DMS 273 (cell line): Measurements from ENCODE around the gene AP4S1.
"Not testable (repeated sequence)": the region's sequence is repeated elsewhere in the genome, so short reads cannot be mapped to it uniquely, and the experiment has no call there.

Experiments
- DNase-seq: peaks from one replicate; lab custom pipeline; 2025; ENCODE audit not compliant: unreplicated experiment; lab: John Stamatoyannopoulos, UW

The AP4S1 gene

GRCh38 chr14:31004007-31004406 is 21.4 kb upstream of the AP4S1 start:
- not testable (repeated sequence) for DNase-seq

DNA sequence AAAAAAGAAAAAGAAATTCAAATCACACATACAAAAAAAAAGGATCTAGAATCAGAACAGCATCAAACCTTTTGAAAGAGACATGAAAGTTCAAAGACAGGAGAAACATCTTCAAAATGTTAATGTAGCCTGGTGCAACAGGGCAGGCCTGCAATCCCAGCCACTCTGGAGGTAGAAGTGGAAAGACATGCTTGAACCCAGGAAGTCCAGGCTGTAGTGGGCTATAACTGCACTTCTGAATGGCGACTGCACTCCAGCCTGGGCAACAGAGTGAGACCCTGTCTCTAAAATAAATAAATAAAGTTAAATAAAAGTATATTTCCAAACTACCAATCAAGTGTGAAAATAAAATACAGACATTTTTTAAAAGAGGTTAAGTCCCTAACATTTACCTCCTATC is 18.7 kb upstream of the AP4S1 start:
- DNase-seq: no peak

DNA sequence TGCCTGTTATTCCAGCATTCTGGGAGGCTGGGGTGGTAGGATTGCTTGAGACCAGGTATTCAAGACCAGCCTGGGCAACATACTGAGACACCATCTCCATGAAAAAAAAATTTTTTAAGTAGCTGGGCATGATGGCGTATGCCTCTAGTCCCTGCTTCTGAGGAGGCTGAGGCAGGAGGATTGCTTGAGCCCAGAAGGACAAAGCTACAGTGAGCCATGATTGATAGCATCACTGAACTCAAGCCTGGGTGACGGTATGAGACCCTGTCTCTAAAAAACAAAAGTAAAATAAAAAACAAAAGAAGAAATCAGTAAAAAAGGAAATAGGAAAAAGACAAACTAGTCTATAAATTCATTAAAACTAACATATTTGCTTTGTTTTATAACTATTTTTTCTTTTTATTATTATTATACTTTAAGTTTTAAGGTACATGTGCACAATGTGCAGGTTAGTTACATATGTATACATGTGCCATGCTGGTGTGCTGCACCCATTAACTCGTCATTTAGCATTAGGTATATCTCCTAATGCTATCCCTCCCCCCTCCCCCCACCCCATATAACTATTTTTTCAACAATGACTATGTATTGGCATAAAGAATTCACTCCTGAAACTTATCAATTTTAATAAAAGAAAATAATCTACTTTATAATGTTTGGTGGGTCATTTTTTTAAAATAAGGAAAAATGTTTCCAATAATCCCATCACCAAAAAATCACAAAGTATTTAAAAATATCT is 15.4 kb upstream of the AP4S1 start:
- no peak for DNase-seq

DNA sequence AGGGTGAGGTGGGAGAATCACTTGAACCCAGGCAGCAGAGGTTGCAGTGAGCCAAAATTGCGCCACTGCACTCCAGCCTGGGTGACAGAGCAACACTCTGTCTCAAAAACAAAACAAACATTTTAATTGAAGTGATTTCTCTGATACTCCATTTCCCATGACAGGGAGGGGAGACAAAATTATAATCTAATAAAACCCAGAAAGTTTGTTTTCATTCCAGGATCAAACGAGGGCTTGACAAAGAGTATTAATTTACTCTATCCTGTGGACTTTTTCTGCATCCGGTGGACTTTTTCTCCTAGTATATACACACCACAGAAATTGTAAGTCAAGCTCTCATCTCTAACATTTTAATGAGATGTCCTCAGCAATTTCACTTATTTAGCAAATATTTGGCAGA is 14.5 kb upstream of the AP4S1 start:
- DNase-seq: no peak

GRCh38 chr14:31013841-31014240 is 11.6 kb upstream of the AP4S1 start:
- no peak for DNase-seq

GRCh38 chr14:31018057-31018645 is 7.3 kb upstream of the AP4S1 start:
- DNase-seq: no peak

DNA sequence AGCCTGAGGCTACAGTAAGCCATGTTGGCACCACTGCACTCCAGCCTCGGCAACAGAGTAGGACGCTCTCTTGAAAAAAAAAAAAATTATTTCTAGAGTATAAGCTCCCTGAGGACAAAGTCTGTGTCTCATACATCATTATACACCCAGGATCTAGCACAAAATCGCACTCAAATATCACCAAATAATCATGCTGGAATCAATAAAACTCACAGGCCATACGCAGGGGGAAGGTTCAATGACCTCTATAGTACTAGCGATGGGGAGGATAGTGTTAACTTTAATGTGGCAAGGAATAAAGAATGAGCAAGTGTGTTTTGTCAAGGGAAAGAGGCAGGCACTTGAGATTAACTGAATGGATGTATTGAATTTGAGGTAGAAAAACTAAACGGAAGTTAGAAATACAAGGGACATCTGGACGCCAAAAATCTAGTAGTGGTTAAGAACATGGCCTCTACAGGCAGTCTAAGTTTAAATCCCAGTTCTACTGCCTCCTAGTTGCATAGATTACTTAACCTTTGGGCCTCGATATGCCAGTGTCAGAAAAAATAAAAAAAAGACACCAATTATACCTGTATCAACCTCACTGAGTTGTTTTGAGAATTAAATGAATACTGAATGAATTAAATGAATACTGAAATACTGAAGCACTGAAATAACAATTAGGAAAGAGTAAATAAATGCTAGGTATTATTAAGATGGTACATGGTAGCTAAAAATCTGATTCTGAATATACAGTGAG is 4.4 kb upstream of the AP4S1 start:
- no peak for DNase-seq

- DNase-seq: no peak
These were observed 3.9 kb upstream of the AP4S1 start for GRCh38 chr14:31021576-31021949.

DNA sequence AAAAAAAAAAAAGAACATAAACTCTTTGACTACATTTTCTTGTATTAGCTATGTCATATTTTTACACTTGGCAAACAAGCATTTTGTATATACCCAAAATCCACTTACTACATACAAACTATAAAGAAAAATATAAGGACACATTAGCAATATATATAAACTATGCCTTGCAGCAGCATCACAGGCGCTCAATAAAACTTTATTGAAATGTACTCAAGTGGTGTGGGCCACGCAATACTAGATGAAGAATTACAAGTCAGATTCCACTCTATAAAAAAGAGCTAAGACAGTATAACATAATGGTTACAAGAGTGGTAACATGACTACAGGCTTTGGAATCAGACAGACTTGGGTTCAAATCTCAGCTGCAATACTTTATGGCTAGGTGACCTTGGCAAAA is 3.1 kb upstream of the AP4S1 start:
- DNase-seq: no peak

GRCh38 chr14:31024010-31024480 is 1.4 kb upstream of the AP4S1 start:
- no peak for DNase-seq

DNA sequence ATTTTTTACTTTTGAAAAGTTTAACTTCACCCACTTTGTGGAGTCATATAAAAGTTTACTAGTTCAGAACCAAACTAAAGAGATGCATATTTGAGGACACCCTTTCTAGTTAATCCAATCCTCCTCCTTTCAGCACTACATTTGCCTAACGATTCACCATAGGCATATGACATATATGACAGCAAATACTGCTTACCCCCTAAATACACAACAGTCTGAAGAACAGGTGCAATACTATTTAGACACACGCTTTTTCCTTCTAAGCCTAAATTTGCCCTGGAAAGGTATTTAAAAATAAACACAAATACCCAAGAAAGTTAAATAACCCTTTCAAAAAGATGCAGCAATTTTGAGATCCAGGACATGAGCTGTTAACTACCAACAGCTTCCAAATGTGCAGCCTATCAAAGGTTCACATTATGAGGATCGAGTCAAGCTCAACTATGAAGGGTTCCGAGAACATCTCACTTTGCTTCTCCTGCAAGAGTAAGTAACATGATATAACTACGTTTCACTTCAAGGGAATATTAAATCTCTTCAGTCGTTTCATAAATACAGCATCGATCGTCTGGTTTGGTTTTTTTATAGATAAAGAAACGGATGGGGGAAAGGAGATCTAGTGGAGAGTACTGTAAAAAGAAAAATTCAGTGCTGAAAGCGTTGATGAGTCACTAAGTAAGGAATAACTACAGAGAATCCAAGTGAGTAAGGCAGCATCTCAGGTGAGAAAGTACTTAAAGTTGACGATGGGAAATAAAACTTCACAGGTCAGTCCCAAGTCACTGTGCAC is 677 bp upstream of the AP4S1 start:
- peak; percentile 45 for DNase-seq

DNA sequence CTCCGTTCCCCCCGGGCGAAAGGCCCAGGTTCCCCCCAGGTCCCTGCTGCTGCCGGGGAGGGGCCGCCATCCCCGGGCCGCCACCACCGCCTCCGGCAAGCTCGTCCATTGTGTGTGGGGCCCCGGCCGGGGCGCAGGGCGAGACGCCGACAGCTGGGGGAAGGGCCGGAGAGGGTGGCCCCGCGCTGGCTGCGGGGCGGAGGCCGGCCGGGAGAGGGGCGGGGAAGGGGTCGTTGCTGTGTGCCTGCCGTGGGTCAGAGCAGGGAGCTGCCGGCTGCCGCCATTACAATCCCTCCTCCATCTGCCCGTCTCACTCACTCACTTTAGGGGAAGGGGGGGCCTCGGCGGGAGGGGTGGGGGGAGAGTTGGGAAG is 614 bp downstream of the AP4S1 start, which contains the start of gene STRN3:
STRN3 (minus strand) TSS at position 303 of the 373 bp plus-strand sequence; CDS start at position 109, 194 bp downstream.
- DNase-seq: no peak

- DNase-seq: peak; percentile 98
These were observed 1.2 kb downstream of the AP4S1 start for GRCh38 chr14:31026450-31027235.

DNA sequence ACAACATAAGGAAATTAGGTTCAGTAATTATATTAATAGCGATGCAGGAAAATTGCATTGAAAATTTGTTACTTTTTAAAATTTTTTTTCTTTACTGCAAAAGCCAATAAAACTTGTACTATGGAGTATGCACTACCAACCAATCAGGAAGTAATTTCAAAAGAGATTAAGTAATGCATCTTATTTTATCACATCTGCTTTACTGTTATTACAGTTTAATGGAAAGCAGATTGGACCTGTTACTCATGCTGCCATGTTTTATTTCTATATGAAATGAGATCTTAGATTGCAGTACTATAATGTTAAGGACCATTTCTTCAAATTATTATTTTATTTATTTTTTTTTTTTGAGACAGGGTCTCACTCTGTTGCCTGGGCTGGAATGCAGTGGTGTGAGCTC is 2.4 kb downstream of the AP4S1 start:
- DNase-seq: no peak

DNA sequence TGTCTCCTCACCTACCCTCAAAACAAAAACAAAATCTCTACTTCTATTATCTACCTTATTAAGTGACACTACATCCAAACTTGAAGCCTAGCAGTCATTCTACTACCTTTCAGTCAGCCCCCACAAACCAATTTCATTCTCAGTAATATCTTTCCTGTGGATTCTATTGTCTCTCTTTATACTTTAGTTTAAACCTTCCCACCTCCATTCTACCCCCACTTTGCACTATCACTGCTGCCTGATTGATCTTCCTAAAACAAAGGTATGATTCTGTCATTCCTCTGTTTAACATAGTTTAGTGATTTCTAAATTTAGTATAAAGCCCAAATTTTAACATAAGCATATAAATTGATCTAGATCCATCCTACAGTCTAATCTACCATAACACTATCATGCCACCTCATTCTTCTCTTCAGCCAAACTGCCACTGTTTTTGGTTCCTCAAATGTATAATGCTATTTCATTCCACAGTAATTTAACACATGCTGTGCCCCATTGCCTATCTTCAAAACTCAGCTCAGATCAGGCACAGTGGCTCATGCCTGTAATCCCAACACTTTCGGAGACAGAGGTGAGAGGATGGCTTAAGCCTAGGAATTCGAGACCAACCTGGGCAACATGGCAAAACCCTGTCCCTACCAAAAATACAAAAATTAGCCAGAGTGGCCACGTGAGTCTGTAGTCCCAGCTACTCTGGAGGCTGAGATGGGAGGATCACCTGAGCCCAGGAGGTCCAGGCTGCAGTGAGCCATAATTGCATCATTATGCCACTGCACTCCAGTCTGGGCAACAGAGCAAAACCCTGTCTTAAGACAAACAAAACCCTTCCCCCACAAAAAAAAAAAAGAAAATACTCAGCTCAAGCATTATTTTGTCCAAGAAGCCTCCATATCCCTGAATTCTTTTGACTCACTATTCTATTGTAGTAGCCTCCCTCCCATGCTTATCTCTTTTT is 3.8 kb downstream of the AP4S1 start:
- no peak for DNase-seq

- no peak for DNase-seq
These were observed 5.0 kb downstream of the AP4S1 start for GRCh38 chr14:31030469-31030868.

DNA sequence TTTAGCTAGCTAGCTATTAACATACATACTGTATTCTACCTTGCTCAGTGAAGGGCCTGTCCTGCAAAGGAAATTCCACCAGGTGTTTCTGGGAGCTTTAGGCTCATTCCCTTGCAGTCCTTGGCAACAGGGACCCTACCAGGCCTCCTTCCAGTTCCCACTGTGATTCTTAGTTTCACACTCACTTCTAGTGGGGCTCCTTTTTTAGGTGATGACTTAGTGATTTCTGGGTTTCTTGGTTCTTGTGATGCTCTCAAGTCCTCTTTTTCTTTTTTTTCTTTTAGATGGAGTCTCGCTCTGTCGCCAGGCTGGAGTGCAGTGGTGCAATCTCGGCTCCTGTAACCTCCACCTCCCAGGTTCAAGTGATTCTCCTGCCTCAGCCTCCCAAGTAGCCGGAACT is 11.1 kb downstream of the AP4S1 start:
- DNase-seq: no peak

GRCh38 chr14:31037709-31038221 is 12.3 kb downstream of the AP4S1 start:
- no peak for DNase-seq

DNA sequence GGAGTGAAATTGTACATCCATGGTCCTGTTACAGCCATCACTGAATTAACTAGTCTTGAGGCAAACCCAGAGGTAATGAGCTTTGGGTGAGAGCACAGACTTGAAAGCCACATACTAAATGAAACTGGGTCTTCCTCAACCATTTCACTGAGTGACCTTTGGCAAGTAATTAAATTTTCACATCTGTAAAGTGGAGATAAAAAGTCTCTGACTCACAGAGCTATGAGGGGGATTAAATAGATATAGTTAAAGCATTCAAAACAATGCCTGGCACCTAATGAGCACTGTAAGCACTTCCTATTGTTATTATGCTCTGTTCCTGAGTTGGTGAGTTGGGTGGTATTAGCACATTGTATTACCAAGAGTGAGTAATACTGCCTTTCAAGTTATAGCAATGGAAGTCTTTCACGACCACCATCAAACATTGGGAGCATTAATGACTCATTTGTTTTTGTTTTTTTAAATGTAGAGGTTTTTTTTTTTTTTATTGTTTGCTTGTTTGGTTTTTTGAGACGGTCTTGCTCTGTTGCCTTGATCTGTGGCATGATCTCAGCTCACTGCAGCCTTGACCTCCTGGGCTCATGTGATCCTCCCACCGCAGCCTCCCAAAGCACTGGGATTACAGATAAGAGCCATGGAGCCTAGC is 13.2 kb downstream of the AP4S1 start:
- DNase-seq: no peak
